Measurements from ENCODE around the gene MKNK2.

DNA sequence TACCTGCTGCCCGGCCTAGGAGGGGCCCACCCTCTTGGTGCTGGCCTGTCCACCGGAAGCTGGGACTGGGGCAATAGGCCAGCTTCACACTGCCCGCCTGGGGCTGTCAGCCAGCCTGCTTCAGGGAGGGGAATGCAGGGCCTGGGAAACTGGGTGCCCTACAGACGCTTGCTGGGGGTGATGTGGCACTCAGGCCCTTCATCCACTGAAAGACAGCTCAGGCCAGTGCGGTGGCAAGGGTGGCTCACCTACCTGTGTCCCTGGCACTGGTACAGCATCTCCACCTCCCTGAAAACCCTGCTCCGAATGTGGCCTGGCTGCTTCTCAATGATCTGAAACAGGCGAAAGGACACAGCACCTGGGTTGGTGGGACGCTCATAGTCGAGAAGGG, 7.8 kb downstream of the MKNK2 start:
- TF ChIP-seq, protein P1, sequence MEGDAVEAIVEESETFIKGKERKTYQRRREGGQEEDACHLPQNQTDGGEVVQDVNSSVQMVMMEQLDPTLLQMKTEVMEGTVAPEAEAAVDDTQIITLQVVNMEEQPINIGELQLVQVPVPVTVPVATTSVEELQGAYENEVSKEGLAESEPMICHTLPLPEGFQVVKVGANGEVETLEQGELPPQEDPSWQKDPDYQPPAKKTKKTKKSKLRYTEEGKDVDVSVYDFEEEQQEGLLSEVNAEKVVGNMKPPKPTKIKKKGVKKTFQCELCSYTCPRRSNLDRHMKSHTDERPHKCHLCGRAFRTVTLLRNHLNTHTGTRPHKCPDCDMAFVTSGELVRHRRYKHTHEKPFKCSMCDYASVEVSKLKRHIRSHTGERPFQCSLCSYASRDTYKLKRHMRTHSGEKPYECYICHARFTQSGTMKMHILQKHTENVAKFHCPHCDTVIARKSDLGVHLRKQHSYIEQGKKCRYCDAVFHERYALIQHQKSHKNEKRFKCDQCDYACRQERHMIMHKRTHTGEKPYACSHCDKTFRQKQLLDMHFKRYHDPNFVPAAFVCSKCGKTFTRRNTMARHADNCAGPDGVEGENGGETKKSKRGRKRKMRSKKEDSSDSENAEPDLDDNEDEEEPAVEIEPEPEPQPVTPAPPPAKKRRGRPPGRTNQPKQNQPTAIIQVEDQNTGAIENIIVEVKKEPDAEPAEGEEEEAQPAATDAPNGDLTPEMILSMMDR (IDR thresholded peaks at IDR 0.05 in 2 of 3, conservative IDR thresholded peaks at IDR 0.05 in 1 of 3; ENCODE audit: borderline replicate concordance in 1 of 3, insufficient read depth in 1 of 3, low read depth in 2 of 3, low read length in 2 of 3) = no peak
- TF ChIP-seq POLR2A (IDR thresholded peaks at IDR 0.05; ENCODE audit: borderline replicate concordance, extremely low read depth, insufficient read depth, insufficient read length) = no peak
- TF ChIP-seq ZNF274 (IDR thresholded peaks at IDR 0.05; ENCODE audit: low read depth, low read length) = no peak
- no peak for TF ChIP-seq JUND (IDR thresholded peaks at IDR 0.05)
- TF ChIP-seq, protein P2, sequence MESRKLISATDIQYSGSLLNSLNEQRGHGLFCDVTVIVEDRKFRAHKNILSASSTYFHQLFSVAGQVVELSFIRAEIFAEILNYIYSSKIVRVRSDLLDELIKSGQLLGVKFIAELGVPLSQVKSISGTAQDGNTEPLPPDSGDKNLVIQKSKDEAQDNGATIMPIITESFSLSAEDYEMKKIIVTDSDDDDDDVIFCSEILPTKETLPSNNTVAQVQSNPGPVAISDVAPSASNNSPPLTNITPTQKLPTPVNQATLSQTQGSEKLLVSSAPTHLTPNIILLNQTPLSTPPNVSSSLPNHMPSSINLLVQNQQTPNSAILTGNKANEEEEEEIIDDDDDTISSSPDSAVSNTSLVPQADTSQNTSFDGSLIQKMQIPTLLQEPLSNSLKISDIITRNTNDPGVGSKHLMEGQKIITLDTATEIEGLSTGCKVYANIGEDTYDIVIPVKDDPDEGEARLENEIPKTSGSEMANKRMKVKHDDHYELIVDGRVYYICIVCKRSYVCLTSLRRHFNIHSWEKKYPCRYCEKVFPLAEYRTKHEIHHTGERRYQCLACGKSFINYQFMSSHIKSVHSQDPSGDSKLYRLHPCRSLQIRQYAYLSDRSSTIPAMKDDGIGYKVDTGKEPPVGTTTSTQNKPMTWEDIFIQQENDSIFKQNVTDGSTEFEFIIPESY (IDR thresholded peaks at IDR 0.05; ENCODE audit: extremely low read depth, insufficient replicate concordance, low read length) = no peak
- TF ChIP-seq CEBPB (IDR thresholded peaks at IDR 0.05; ENCODE audit: low read depth) = no peak
- TF ChIP-seq SP1 (IDR thresholded peaks at IDR 0.05; ENCODE audit: low read depth) = no peak
- no peak for TF ChIP-seq SRF (IDR thresholded peaks at IDR 0.05; ENCODE audit: low read depth)
- no peak for TF ChIP-seq EZH2 (IDR thresholded peaks at IDR 0.05)
- TF ChIP-seq EZH2phosphoT487 (IDR thresholded peaks at IDR 0.05; ENCODE audit: borderline replicate concordance) = no peak
- TF ChIP-seq, protein P3, sequence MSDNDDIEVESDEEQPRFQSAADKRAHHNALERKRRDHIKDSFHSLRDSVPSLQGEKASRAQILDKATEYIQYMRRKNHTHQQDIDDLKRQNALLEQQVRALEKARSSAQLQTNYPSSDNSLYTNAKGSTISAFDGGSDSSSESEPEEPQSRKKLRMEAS (IDR thresholded peaks at IDR 0.05) = no peak
- TF ChIP-seq SIN3A (IDR thresholded peaks at IDR 0.05; ENCODE audit: low read depth) = no peak
